Right lobe of liver (tissue), 6 donors: ENCODE measurements around the gene MYL7. TPM values are rescaled to one million over a fixed set of nuclear protein-coding genes. Genes with fewer than 3 reads are reported as not detected.

Experiments
- ATAC-seq, 4 donors: fragments of 200-7000 bp; cut with Tn5 transposase; one replicate each; pipeline ENCODE4 v1.9.1; 2020; ENCODE audit warnings: mild to moderate bottlenecking in 4 of 4, moderate library complexity in 4 of 4
- DNase-seq, 3 donors: peaks; one replicate each; pipeline ENCODE4 v3.0.0-alpha.2; 2020
- H3K27ac ChIP-seq, 3 donors: fragments of 200-600 bp; one replicate each; pipeline ENCODE4 v1.8.0; 2022
- H3K27me3 ChIP-seq, 2 donors: fragments of 200-600 bp; one replicate each; pipeline ENCODE4 v1.8.0; 2022
- H3K36me3 ChIP-seq, 4 donors: fragments of 200-600 bp; sonication (generic) in 1 of 4; one replicate each; pipeline versions ENCODE4 v1.5.1 to v1.8.0; 2017 to 2022; ENCODE audit warnings: control low read depth in 1 of 4
- H3K4me1 ChIP-seq, 4 donors: fragments of 200-600 bp; sonication (generic) in 1 of 4; one replicate each; pipeline versions ENCODE4 v1.5.1 to v1.8.0; 2017 to 2022; ENCODE audit warnings: control low read depth in 1 of 4
- H3K4me3 ChIP-seq, 3 donors: fragments of 200-600 bp; one replicate each; pipeline ENCODE4 v1.8.0; 2022
- H3K9me3 ChIP-seq, 4 donors: fragments of 200-600 bp; sonication (generic) in 1 of 4; one replicate each; pipeline versions ENCODE4 v1.5.1 to v1.8.0; 2017 to 2022; ENCODE audit warnings: control low read depth in 1 of 4
- POLR2A ChIP-seq: fragments of 450-650 bp; IDR thresholded peaks from one replicate; pipeline ENCODE4 v1.6.1; 2017; ENCODE audit warnings: antibody characterized with exemption, mild to moderate bottlenecking
- WGBS: methylation state at CpG from one replicate; pipeline ENCODE4 v1.1.6; 2018; ENCODE audit warnings: low coverage, low lambda C conversion rate; ENCODE audit not compliant: insufficient coverage; ENCODE audit errors: missing lambda C conversion rate; 5-methylcytosine and 5-hydroxymethylcytosine counted together
- intact Hi-C, 2 donors: fragments of 100-400 bp; cut with DNase I; formaldehyde crosslinking; loops; one replicate each; pipeline versions ENCODE4 v1.11.2 to v1.14.1; 2022
- total RNA-seq, 6 experiments: library from RNA; depleted of rRNA in 2 of 6; stranded (reverse); fragments of >200 nt in 2 of 6; fragmentation: NEBNext Ultra II Directional in 3 of 6; extraction: Animal tissue kit (Norgen Biotek cat#: 25700) in 3 of 6; gene quantifications; one replicate each; pipeline versions ENCODE4 v1.1.0 to v1.2.4, GENCODE V29; 2016 to 2023
- TF ChIP-seq, protein P1 (sequence below), 4 donors: fragments of 200-600 bp in 3 of 4; fragments of 450-650 bp in 1 of 4; IDR thresholded peaks; one replicate each; pipeline versions ENCODE4 v1.5.1 to v1.8.0; 2016 to 2022; ENCODE audit warnings: antibody characterized with exemption in 4 of 4, mild to moderate bottlenecking in 2 of 4
- donor health status: DM: no; HTN: yes; CAD: no.
- donor health status: DM: no; HTN: no; CAD: no.
- donor health status: DM: no; HTN: no; CAD: no.
- donor health status: DM: no; HTN: yes; CAD: no.
- donor health status: DM: no; HTN: yes; CAD: no.

Gene MYL7
- total RNA-seq, 6 experiments from 2014 or later: 2.0 TPM; not detected in 5

GRCh38 chr7:44097064-44097932, 43.8 kb downstream of the MYL7 start:
- Histone ChIP-seq H3K9me3 (no peaks in the 10 kb centered on the region), H3K36me3 (no peaks in the 10 kb centered on the region), H3K27me3 (no peaks in the 10 kb centered on the region), H3K4me1 (no peaks in the 10 kb centered on the region), H3K27ac (no peak overlapping the region), H3K4me3 (no peak overlapping the region)
- TF ChIP-seq POLR2A: no peak
- TF ChIP-seq, protein P1, sequence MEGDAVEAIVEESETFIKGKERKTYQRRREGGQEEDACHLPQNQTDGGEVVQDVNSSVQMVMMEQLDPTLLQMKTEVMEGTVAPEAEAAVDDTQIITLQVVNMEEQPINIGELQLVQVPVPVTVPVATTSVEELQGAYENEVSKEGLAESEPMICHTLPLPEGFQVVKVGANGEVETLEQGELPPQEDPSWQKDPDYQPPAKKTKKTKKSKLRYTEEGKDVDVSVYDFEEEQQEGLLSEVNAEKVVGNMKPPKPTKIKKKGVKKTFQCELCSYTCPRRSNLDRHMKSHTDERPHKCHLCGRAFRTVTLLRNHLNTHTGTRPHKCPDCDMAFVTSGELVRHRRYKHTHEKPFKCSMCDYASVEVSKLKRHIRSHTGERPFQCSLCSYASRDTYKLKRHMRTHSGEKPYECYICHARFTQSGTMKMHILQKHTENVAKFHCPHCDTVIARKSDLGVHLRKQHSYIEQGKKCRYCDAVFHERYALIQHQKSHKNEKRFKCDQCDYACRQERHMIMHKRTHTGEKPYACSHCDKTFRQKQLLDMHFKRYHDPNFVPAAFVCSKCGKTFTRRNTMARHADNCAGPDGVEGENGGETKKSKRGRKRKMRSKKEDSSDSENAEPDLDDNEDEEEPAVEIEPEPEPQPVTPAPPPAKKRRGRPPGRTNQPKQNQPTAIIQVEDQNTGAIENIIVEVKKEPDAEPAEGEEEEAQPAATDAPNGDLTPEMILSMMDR (IDR thresholded peaks at IDR 0.05): no peak
- intact Hi-C loops: no loop called here
- ATAC-seq (no peak), DNase-seq (no peak)
- 72% methylated on average over 5 of the region's 9 CpGs for WGBS

DNA sequence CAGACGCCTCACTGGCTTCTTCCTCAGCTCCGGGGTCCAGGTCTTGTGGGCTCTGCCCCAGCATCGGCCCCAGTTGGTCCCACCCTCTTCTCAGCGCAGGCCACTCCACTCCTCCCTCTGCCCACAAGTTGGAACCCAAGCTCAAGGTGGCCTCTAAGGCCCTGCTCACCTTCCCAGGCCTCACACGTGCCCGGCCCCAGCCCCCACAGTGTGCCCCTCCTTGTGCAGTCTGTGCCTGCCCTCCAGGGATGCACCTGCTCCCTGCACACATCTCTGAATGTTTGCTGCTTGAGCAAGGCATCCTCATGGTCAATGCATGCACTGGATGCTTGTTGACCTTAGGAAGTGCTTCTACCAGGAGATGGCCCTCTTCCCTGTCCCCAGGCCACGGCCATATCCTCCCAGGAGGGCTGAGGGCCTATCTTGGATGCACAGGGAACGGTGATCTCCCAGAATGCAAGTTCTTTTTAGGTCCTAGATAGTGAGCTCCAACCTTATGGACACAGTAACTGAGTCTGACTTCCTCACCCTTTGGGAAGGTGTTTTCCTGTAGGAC, 44.7 kb downstream of the MYL7 start:
- Histone ChIP-seq H3K9me3 (no peaks in the 10 kb centered on the region), H3K4me1 (no peaks in the 10 kb centered on the region), H3K4me3 (no peak overlapping the region), H3K36me3 (no peaks in the 10 kb centered on the region), H3K27ac (no peak overlapping the region), H3K27me3 (no peaks in the 10 kb centered on the region)
- no peak for TF ChIP-seq POLR2A
- TF ChIP-seq, protein P1 (IDR thresholded peaks at IDR 0.05): no peak
- no peak for ATAC-seq
- 87% methylated on average over 4 of the region's 8 CpGs for WGBS
- intact Hi-C loops: no loop called here
- no peak for DNase-seq

DNA sequence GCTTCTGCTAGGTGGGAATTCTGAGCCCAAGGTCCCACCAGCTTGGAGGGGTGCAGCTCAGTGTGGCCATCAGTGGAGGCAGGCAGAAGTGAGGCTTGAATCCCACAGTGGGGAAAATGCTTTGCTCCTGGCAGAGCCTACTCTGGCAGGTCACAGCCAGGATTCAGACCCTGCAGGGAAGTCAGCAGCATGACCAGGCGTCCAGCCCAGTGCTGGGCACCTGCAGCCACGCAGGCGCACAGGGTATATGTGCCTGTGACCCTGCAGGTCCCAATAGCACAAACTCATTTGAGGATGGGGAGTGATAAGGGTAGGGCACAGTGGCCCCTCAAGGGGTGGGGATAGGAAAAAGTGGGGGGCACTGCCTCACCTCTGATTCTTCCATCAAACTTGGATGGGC, 45.4 kb downstream of the MYL7 start:
- TF ChIP-seq, protein P1 (IDR thresholded peaks at IDR 0.05): no peak
- TF ChIP-seq POLR2A: no peak

GRCh38 chr7:44094883-44095592, 46.1 kb downstream of the MYL7 start:
- H3K36me3 ChIP-seq: no peaks in the 10 kb centered on the region
- no peak overlapping the region for H3K4me3 ChIP-seq
- H3K27ac ChIP-seq: no peak overlapping the region
- H3K9me3 ChIP-seq: no peaks in the 10 kb centered on the region
- TF ChIP-seq POLR2A: no peak
- TF ChIP-seq, protein P1 (IDR thresholded peaks at IDR 0.05): no peak
- no peak for ATAC-seq
- WGBS: 90% methylated on average over 2 of the region's 2 CpGs
- no peak for DNase-seq
- peaks cover 0 to 12% (median 5%) of the 10 kb centered on the region in 4 donors for H3K4me1 ChIP-seq
- no peaks in the 10 kb centered on the region for H3K27me3 ChIP-seq
- intact Hi-C loops: no loop called here

More for the DNA sequence above, 45.4 kb downstream of the MYL7 start:
- Histone ChIP-seq H3K4me3 (no peak overlapping the region), H3K9me3 (no peaks in the 10 kb centered on the region), H3K27ac (no peak overlapping the region), H3K4me1 (peaks cover 0 to 4% (median 1%) of the 10 kb centered on the region in 4 donors), H3K36me3 (no peaks in the 10 kb centered on the region), H3K27me3 (no peaks in the 10 kb centered on the region)
- ATAC-seq: peak in 1 of 4 donors; percentile 18
- intact Hi-C loops: no loop called here
- DNase-seq: no peak
- no CpG with 5 or more reads among the region's 3 CpGs for WGBS
